Lower lobe of right lung (tissue), 2 donors: ENCODE results near the gene NLRP3. TPM values are rescaled to one million over a fixed set of nuclear protein-coding genes. Genes with fewer than 3 reads are reported as not detected.
A peak's percentile ranks its signal among the peaks of the same experiment; 100 is the strongest.

Experiments
- ATAC-seq, 2 donors: fragments of 200-7000 bp; cut with Tn5 transposase; one replicate each; pipeline ENCODE4 v1.9.1; 2020 to 2022; ENCODE audit warnings: mild to moderate bottlenecking in 2 of 2, moderate library complexity in 2 of 2
- DNase-seq: peaks from one replicate; pipeline ENCODE4 v3.0.0-alpha.2; 2020
- H3K27ac ChIP-seq: fragments of 200-600 bp; one replicate; pipeline ENCODE4 v1.8.0; 2022
- H3K27me3 ChIP-seq: fragments of 200-600 bp; one replicate; pipeline ENCODE4 v1.8.0; 2022; ENCODE audit warnings: low read depth
- H3K36me3 ChIP-seq: fragments of 200-600 bp; one replicate; pipeline ENCODE4 v1.8.0; 2022; ENCODE audit warnings: mild to moderate bottlenecking
- H3K4me1 ChIP-seq: fragments of 200-600 bp; one replicate; pipeline ENCODE4 v1.8.0; 2022
- H3K4me3 ChIP-seq: fragments of 200-600 bp; one replicate; pipeline ENCODE4 v1.8.0; 2022; ENCODE audit warnings: mild to moderate bottlenecking
- H3K9me3 ChIP-seq: fragments of 200-600 bp; one replicate; pipeline ENCODE4 v1.8.0; 2022
- CTCF ChIP-seq: fragments of 200-600 bp; IDR thresholded peaks from one replicate; pipeline ENCODE4 v1.8.0; 2022; ENCODE audit warnings: antibody characterized with exemption, mild to moderate bottlenecking
- intact Hi-C: fragments of 100-400 bp; cut with DNase I; formaldehyde crosslinking; loops from one replicate; pipeline ENCODE4 v1.11.0; 2022
- total RNA-seq: library from RNA; stranded (reverse); fragmentation: NEBNext Ultra II Directional; extraction: Animal tissue kit (Norgen Biotek cat#: 25700); gene quantifications from one replicate; pipeline ENCODE4 v1.2.1, GENCODE V29; 2021
- donor health status: DM: no; HTN: yes; CAD: no; lungs with severe emphysema.

NLRP3 gene
- total RNA-seq, 1 donor from 2014 or later: 3.5 TPM

- no peak for DNase-seq
- no peak overlapping the region for H3K4me3 ChIP-seq
- H3K27me3 ChIP-seq: no peaks in the 10 kb centered on the region
- no peak for ATAC-seq
- peaks cover 2% of the 10 kb centered on the region for H3K36me3 ChIP-seq
- intact Hi-C loops: no loop called here
- no peak overlapping the region for H3K27ac ChIP-seq
- no peaks in the 10 kb centered on the region for H3K9me3 ChIP-seq
- H3K4me1 ChIP-seq: no peaks in the 10 kb centered on the region
- TF ChIP-seq CTCF: no peak
Measured at GRCh38 chr1:247429496-247429895, 13.5 kb downstream of the NLRP3 start.

GRCh38 chr1:247430434-247430833 is 14.5 kb downstream of the NLRP3 start:
- no peak for TF ChIP-seq CTCF
- DNase-seq: no peak
- Histone ChIP-seq H3K4me1 (no peaks in the 10 kb centered on the region), H3K9me3 (no peaks in the 10 kb centered on the region), H3K27ac (no peak overlapping the region), H3K36me3 (no peaks in the 10 kb centered on the region), H3K27me3 (no peaks in the 10 kb centered on the region), H3K4me3 (no peak overlapping the region)
- intact Hi-C loops: no loop called here
- no peak for ATAC-seq

GRCh38 chr1:247431643-247432042 is 15.7 kb downstream of the NLRP3 start:
- DNase-seq (no peak), ATAC-seq (no peak)
- H3K4me1 ChIP-seq: no peaks in the 10 kb centered on the region
- no peak for TF ChIP-seq CTCF
- intact Hi-C loops: no loop called here
- H3K27me3 ChIP-seq: no peaks in the 10 kb centered on the region
- H3K36me3 ChIP-seq: no peaks in the 10 kb centered on the region
- H3K27ac ChIP-seq: no peak overlapping the region
- H3K9me3 ChIP-seq: no peaks in the 10 kb centered on the region
- no peak overlapping the region for H3K4me3 ChIP-seq

GRCh38 chr1:247434005-247434404 is 18.0 kb downstream of the NLRP3 start:
- H3K27ac ChIP-seq: no peak overlapping the region
- H3K36me3 ChIP-seq: no peaks in the 10 kb centered on the region
- H3K4me1 ChIP-seq: no peaks in the 10 kb centered on the region
- no peak for TF ChIP-seq CTCF
- ATAC-seq (peak; percentile 32 to 42), DNase-seq (no peak)
- no peaks in the 10 kb centered on the region for H3K27me3 ChIP-seq
- H3K4me3 ChIP-seq: no peak overlapping the region
- H3K9me3 ChIP-seq: no peaks in the 10 kb centered on the region
- intact Hi-C loops: no loop called here

GRCh38 chr1:247435030-247435758 is 19.2 kb downstream of the NLRP3 start:
- intact Hi-C loops: no loop called here
- ATAC-seq: peak; percentile 51 to 61

More at GRCh38 chr1:247435030-247435758, 19.2 kb downstream of the NLRP3 start:
- Histone ChIP-seq H3K9me3 (no peaks in the 10 kb centered on the region), H3K27ac (no peak overlapping the region), H3K4me3 (no peak overlapping the region), H3K4me1 (no peaks in the 10 kb centered on the region), H3K27me3 (no peaks in the 10 kb centered on the region), H3K36me3 (no peaks in the 10 kb centered on the region)
- DNase-seq: no peak
- TF ChIP-seq CTCF: no peak
